Measurements from ENCODE around the gene HEPHL1.

GRCh38 chr11:94107363-94107762, 86.2 kb downstream of the HEPHL1 start:
- TF ChIP-seq CTCF (IDR thresholded peaks at IDR 0.05), result no peak
- TF ChIP-seq ZFX (IDR thresholded peaks at IDR 0.05; ENCODE audit: borderline replicate concordance), result no peak
